GM19452 (cell line): ENCODE results near the gene TMC8.
"Not testable (repeated sequence)": the region's sequence is repeated elsewhere in the genome, so short reads cannot be mapped to it uniquely, and the experiment has no call there.

Experiments
- ATAC-seq: cut with Tn5 transposase; IDR thresholded peaks from one replicate; pipeline ENCODE4 v1.9.1; 2021; ENCODE audit not compliant: unreplicated experiment

The TMC8 gene

GRCh38 chr17:78154903-78155811, 24.6 kb downstream of the TMC8 start:
- ATAC-seq = peak; percentile 53

GRCh38 chr17:78159575-78160158, 29.1 kb downstream of the TMC8 start:
- no peak for ATAC-seq

GRCh38 chr17:78163881-78164747, 33.5 kb downstream of the TMC8 start:
- no peak for ATAC-seq

GRCh38 chr17:78164748-78165607, 34.4 kb downstream of the TMC8 start:
- no peak for ATAC-seq

GRCh38 chr17:78166416-78166815, 35.8 kb downstream of the TMC8 start:
- ATAC-seq = no peak

- peak; percentile 55 for ATAC-seq
Observed at GRCh38 chr17:78168242-78168902, 37.8 kb downstream of the TMC8 start, which contains the start of gene SYNGR2. SYNGR2 (plus strand) TSS chr17:78168581; CDS start chr17:78168617, 36 bp downstream.

- ATAC-seq = peak; percentile 9
Observed at GRCh38 chr17:78168903-78169793, 38.6 kb downstream of the TMC8 start.

GRCh38 chr17:78170692-78171590, 40.4 kb downstream of the TMC8 start:
- ATAC-seq = no peak

GRCh38 chr17:78171591-78172248, 41.1 kb downstream of the TMC8 start:
- not testable (repeated sequence) for ATAC-seq

- no peak for ATAC-seq
Observed at GRCh38 chr17:78172249-78173051, 41.9 kb downstream of the TMC8 start.

- peak; percentile 40 for ATAC-seq
Observed at GRCh38 chr17:78173097-78173715, 42.6 kb downstream of the TMC8 start.

GRCh38 chr17:78174346-78174869, 43.8 kb downstream of the TMC8 start:
- no peak for ATAC-seq

GRCh38 chr17:78174870-78175642, 44.5 kb downstream of the TMC8 start:
- no peak for ATAC-seq

GRCh38 chr17:78175643-78175981, 45.0 kb downstream of the TMC8 start:
- ATAC-seq = no peak

GRCh38 chr17:78176548-78177025, 46.0 kb downstream of the TMC8 start:
- no peak for ATAC-seq
